Stomach (tissue), 4 donors: ENCODE data around the gene KCNAB1.

Experiments
- POLR2A ChIP-seq, 4 donors: fragments of 450-650 bp; IDR thresholded peaks; one replicate each; pipeline ENCODE4 v1.6.1; 2016; ENCODE audit warnings: antibody characterized with exemption in 4 of 4, control low read depth in 2 of 4, mild to moderate bottlenecking in 1 of 4, moderate library complexity in 1 of 4
- POLR2AphosphoS5 ChIP-seq, 3 donors: sonication (generic); formaldehyde crosslinking; IDR thresholded peaks; one replicate each; pipeline ENCODE4 v1.6.1; 2016; ENCODE audit warnings: antibody characterized with exemption in 3 of 3
- TF ChIP-seq, protein P1 (sequence below), 7 experiments: fragments of 450-650 bp in 4 of 7; fragments of 200-600 bp in 3 of 7; sonication (generic) in 3 of 7; IDR thresholded peaks; one replicate each; pipeline ENCODE4 v1.5.1; 2016 to 2019; ENCODE audit warnings: antibody characterized with exemption in 7 of 7, control low read depth in 2 of 7, mild to moderate bottlenecking in 1 of 7

DNA sequence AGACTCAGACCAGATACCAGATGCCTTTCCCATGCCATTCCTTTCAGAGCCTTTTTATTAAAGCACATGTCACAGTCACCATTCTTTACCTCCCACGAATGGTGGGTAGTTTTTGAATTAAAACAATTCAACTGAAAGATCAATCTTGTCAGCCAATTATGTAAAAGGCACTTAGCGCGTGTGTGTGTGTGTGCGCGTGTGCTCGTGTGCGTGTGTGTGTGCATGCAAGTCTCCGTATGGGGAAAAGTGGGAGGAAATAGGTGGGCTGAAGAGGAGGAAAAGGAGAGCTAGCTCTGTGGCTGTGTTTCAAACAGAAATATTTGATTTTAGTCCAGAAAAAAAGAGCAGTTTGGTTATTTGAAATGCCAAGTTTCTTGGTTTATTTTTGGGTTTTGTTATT is 177.2 kb downstream of the KCNAB1 start:
- TF ChIP-seq POLR2A (IDR thresholded peaks at IDR 0.05) (no peak), POLR2AphosphoS5 (IDR thresholded peaks at IDR 0.05) (no peak)
- TF ChIP-seq, protein P1, sequence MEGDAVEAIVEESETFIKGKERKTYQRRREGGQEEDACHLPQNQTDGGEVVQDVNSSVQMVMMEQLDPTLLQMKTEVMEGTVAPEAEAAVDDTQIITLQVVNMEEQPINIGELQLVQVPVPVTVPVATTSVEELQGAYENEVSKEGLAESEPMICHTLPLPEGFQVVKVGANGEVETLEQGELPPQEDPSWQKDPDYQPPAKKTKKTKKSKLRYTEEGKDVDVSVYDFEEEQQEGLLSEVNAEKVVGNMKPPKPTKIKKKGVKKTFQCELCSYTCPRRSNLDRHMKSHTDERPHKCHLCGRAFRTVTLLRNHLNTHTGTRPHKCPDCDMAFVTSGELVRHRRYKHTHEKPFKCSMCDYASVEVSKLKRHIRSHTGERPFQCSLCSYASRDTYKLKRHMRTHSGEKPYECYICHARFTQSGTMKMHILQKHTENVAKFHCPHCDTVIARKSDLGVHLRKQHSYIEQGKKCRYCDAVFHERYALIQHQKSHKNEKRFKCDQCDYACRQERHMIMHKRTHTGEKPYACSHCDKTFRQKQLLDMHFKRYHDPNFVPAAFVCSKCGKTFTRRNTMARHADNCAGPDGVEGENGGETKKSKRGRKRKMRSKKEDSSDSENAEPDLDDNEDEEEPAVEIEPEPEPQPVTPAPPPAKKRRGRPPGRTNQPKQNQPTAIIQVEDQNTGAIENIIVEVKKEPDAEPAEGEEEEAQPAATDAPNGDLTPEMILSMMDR (IDR thresholded peaks at IDR 0.05), result no peak
